Measurements from ENCODE around the gene ZDHHC3. TPM values are rescaled to one million over a fixed set of nuclear protein-coding genes. Genes with fewer than 3 reads are reported as not detected.

The ZDHHC3 gene
- total RNA-seq, 1 donor from 2014 or later = 25.6 TPM

GRCh38 chr3:44892689-44893088 lies 83.3 kb downstream of the ZDHHC3 start:
- no peak overlapping the region for H3K4me3 ChIP-seq (ENCODE audit: low read length in 3 of 3)
- no peak overlapping the region for H3K27ac ChIP-seq (ENCODE audit: low read depth, low read length)
- no peaks in the 10 kb centered on the region for H3K4me1 ChIP-seq (ENCODE audit: control insufficient read depth in 3 of 3, insufficient read depth in 3 of 3, low read length in 3 of 3)
- H3K9me3 ChIP-seq (ENCODE audit: control insufficient read depth in 3 of 3, low read length in 3 of 3) = no peaks in the 10 kb centered on the region
- no peaks in the 10 kb centered on the region for H3K36me3 ChIP-seq (ENCODE audit: control insufficient read depth in 3 of 3, insufficient read depth in 3 of 3, low read length in 3 of 3)
- H3K27me3 ChIP-seq (ENCODE audit: control insufficient read depth in 3 of 3, insufficient read depth in 3 of 3, low read length in 3 of 3) = peaks cover 0 to 2% (median 0%) of the 10 kb centered on the region in 3 donors
- H3K9ac ChIP-seq (ENCODE audit: low read depth in 1 of 3, low read length in 3 of 3) = no peak overlapping the region

GRCh38 chr3:44890852-44891251 lies 85.1 kb downstream of the ZDHHC3 start:
- H3K9ac ChIP-seq (ENCODE audit: low read depth in 1 of 3, low read length in 3 of 3) = no peak overlapping the region
- no peak overlapping the region for H3K27ac ChIP-seq (ENCODE audit: low read depth, low read length)
- H3K27me3 ChIP-seq (ENCODE audit: control insufficient read depth in 3 of 3, insufficient read depth in 3 of 3, low read length in 3 of 3) = peaks cover 0 to 6% (median 0%) of the 10 kb centered on the region in 3 donors
- H3K4me1 ChIP-seq (ENCODE audit: control insufficient read depth in 3 of 3, insufficient read depth in 3 of 3, low read length in 3 of 3) = no peaks in the 10 kb centered on the region
- no peak overlapping the region for H3K4me3 ChIP-seq (ENCODE audit: low read length in 3 of 3)
- H3K36me3 ChIP-seq (ENCODE audit: control insufficient read depth in 3 of 3, insufficient read depth in 3 of 3, low read length in 3 of 3) = no peaks in the 10 kb centered on the region
- no peaks in the 10 kb centered on the region for H3K9me3 ChIP-seq (ENCODE audit: control insufficient read depth in 3 of 3, low read length in 3 of 3)

- no peak overlapping the region for H3K27ac ChIP-seq (ENCODE audit: low read depth, low read length)
- H3K9me3 ChIP-seq (ENCODE audit: control insufficient read depth in 3 of 3, low read length in 3 of 3) = no peaks in the 10 kb centered on the region
- no peak overlapping the region for H3K4me3 ChIP-seq (ENCODE audit: low read length in 3 of 3)
- no peaks in the 10 kb centered on the region for H3K36me3 ChIP-seq (ENCODE audit: control insufficient read depth in 3 of 3, insufficient read depth in 3 of 3, low read length in 3 of 3)
- no peaks in the 10 kb centered on the region for H3K4me1 ChIP-seq (ENCODE audit: control insufficient read depth in 3 of 3, insufficient read depth in 3 of 3, low read length in 3 of 3)
- H3K9ac ChIP-seq (ENCODE audit: low read depth in 1 of 3, low read length in 3 of 3) = no peak overlapping the region
- peaks cover 0 to 6% (median 0%) of the 10 kb centered on the region in 3 donors for H3K27me3 ChIP-seq (ENCODE audit: control insufficient read depth in 3 of 3, insufficient read depth in 3 of 3, low read length in 3 of 3)
These were observed 85.7 kb downstream of the ZDHHC3 start for GRCh38 chr3:44890258-44890657.

- Histone ChIP-seq H3K36me3 (ENCODE audit: control insufficient read depth in 3 of 3, insufficient read depth in 3 of 3, low read length in 3 of 3) (no peaks in the 10 kb centered on the region), H3K9me3 (ENCODE audit: control insufficient read depth in 3 of 3, low read length in 3 of 3) (no peaks in the 10 kb centered on the region), H3K27me3 (ENCODE audit: control insufficient read depth in 3 of 3, insufficient read depth in 3 of 3, low read length in 3 of 3) (peaks cover 0 to 7% (median 0%) of the 10 kb centered on the region in 3 donors), H3K27ac (ENCODE audit: low read depth, low read length) (no peak overlapping the region), H3K4me3 (ENCODE audit: low read length in 3 of 3) (no peak overlapping the region), H3K9ac (ENCODE audit: low read depth in 1 of 3, low read length in 3 of 3) (no peak overlapping the region), H3K4me1 (ENCODE audit: control insufficient read depth in 3 of 3, insufficient read depth in 3 of 3, low read length in 3 of 3) (peaks cover 0 to 2% (median 0%) of the 10 kb centered on the region in 3 donors)
These were observed 88.9 kb downstream of the ZDHHC3 start for GRCh38 chr3:44887101-44887500.

GRCh38 chr3:44886561-44886960 lies 89.4 kb downstream of the ZDHHC3 start:
- Histone ChIP-seq H3K9ac (ENCODE audit: low read depth in 1 of 3, low read length in 3 of 3) (no peak overlapping the region), H3K9me3 (ENCODE audit: control insufficient read depth in 3 of 3, low read length in 3 of 3) (no peaks in the 10 kb centered on the region), H3K4me1 (ENCODE audit: control insufficient read depth in 3 of 3, insufficient read depth in 3 of 3, low read length in 3 of 3) (peaks cover 0 to 2% (median 0%) of the 10 kb centered on the region in 3 donors), H3K4me3 (ENCODE audit: low read length in 3 of 3) (no peak overlapping the region), H3K36me3 (ENCODE audit: control insufficient read depth in 3 of 3, insufficient read depth in 3 of 3, low read length in 3 of 3) (no peaks in the 10 kb centered on the region), H3K27ac (ENCODE audit: low read depth, low read length) (no peak overlapping the region), H3K27me3 (ENCODE audit: control insufficient read depth in 3 of 3, insufficient read depth in 3 of 3, low read length in 3 of 3) (peaks cover 0 to 7% (median 0%) of the 10 kb centered on the region in 3 donors)

- peaks cover 0 to 2% (median 0%) of the 10 kb centered on the region in 3 donors for H3K4me1 ChIP-seq (ENCODE audit: control insufficient read depth in 3 of 3, insufficient read depth in 3 of 3, low read length in 3 of 3)
- H3K27me3 ChIP-seq (ENCODE audit: control insufficient read depth in 3 of 3, insufficient read depth in 3 of 3, low read length in 3 of 3) = peaks cover 0 to 7% (median 0%) of the 10 kb centered on the region in 3 donors
These were observed 90.4 kb downstream of the ZDHHC3 start for GRCh38 chr3:44885618-44886017.

GRCh38 chr3:44883999-44884431 lies 92.0 kb downstream of the ZDHHC3 start:
- no peak overlapping the region for H3K9ac ChIP-seq (ENCODE audit: low read depth in 1 of 3, low read length in 3 of 3)
- H3K4me3 ChIP-seq (ENCODE audit: low read length in 3 of 3) = no peak overlapping the region
- H3K4me1 ChIP-seq (ENCODE audit: control insufficient read depth in 3 of 3, insufficient read depth in 3 of 3, low read length in 3 of 3) = peaks cover 0 to 2% (median 0%) of the 10 kb centered on the region in 3 donors
- H3K27ac ChIP-seq (ENCODE audit: low read depth, low read length) = no peak overlapping the region
- peaks cover 0 to 7% (median 0%) of the 10 kb centered on the region in 3 donors for H3K27me3 ChIP-seq (ENCODE audit: control insufficient read depth in 3 of 3, insufficient read depth in 3 of 3, low read length in 3 of 3)
- H3K36me3 ChIP-seq (ENCODE audit: control insufficient read depth in 3 of 3, insufficient read depth in 3 of 3, low read length in 3 of 3) = no peaks in the 10 kb centered on the region
- no peaks in the 10 kb centered on the region for H3K9me3 ChIP-seq (ENCODE audit: control insufficient read depth in 3 of 3, low read length in 3 of 3)

More at GRCh38 chr3:44885618-44886017, 90.4 kb downstream of the ZDHHC3 start:
- no peaks in the 10 kb centered on the region for H3K36me3 ChIP-seq (ENCODE audit: control insufficient read depth in 3 of 3, insufficient read depth in 3 of 3, low read length in 3 of 3)
- H3K27ac ChIP-seq (ENCODE audit: low read depth, low read length) = no peak overlapping the region
- H3K9me3 ChIP-seq (ENCODE audit: control insufficient read depth in 3 of 3, low read length in 3 of 3) = no peaks in the 10 kb centered on the region
- H3K9ac ChIP-seq (ENCODE audit: low read depth in 1 of 3, low read length in 3 of 3) = no peak overlapping the region
- no peak overlapping the region for H3K4me3 ChIP-seq (ENCODE audit: low read length in 3 of 3)

GRCh38 chr3:44883213-44883955 lies 92.6 kb downstream of the ZDHHC3 start:
- Histone ChIP-seq H3K27me3 (ENCODE audit: control insufficient read depth in 3 of 3, insufficient read depth in 3 of 3, low read length in 3 of 3) (peaks cover 0 to 7% (median 0%) of the 10 kb centered on the region in 3 donors), H3K9ac (ENCODE audit: low read depth in 1 of 3, low read length in 3 of 3) (no peak overlapping the region), H3K27ac (ENCODE audit: low read depth, low read length) (no peak overlapping the region), H3K4me3 (ENCODE audit: low read length in 3 of 3) (no peak overlapping the region), H3K4me1 (ENCODE audit: control insufficient read depth in 3 of 3, insufficient read depth in 3 of 3, low read length in 3 of 3) (peaks cover 0 to 2% (median 0%) of the 10 kb centered on the region in 3 donors), H3K9me3 (ENCODE audit: control insufficient read depth in 3 of 3, low read length in 3 of 3) (no peaks in the 10 kb centered on the region), H3K36me3 (ENCODE audit: control insufficient read depth in 3 of 3, insufficient read depth in 3 of 3, low read length in 3 of 3) (no peaks in the 10 kb centered on the region)

- Histone ChIP-seq H3K4me3 (ENCODE audit: low read length in 3 of 3) (no peak overlapping the region), H3K36me3 (ENCODE audit: control insufficient read depth in 3 of 3, insufficient read depth in 3 of 3, low read length in 3 of 3) (no peaks in the 10 kb centered on the region), H3K4me1 (ENCODE audit: control insufficient read depth in 3 of 3, insufficient read depth in 3 of 3, low read length in 3 of 3) (peaks cover 0 to 2% (median 0%) of the 10 kb centered on the region in 3 donors), H3K9ac (ENCODE audit: low read depth in 1 of 3, low read length in 3 of 3) (no peak overlapping the region), H3K27ac (ENCODE audit: low read depth, low read length) (no peak overlapping the region), H3K9me3 (ENCODE audit: control insufficient read depth in 3 of 3, low read length in 3 of 3) (no peaks in the 10 kb centered on the region), H3K27me3 (ENCODE audit: control insufficient read depth in 3 of 3, insufficient read depth in 3 of 3, low read length in 3 of 3) (peaks cover 0 to 3% (median 2%) of the 10 kb centered on the region in 3 donors)
These were observed 95.7 kb downstream of the ZDHHC3 start for GRCh38 chr3:44880284-44880683.

GRCh38 chr3:44877333-44877732 lies 98.6 kb downstream of the ZDHHC3 start:
- H3K9ac ChIP-seq (ENCODE audit: low read depth in 1 of 3, low read length in 3 of 3) = no peak overlapping the region
- H3K4me1 ChIP-seq (ENCODE audit: control insufficient read depth in 3 of 3, insufficient read depth in 3 of 3, low read length in 3 of 3) = no peaks in the 10 kb centered on the region
- no peak overlapping the region for H3K4me3 ChIP-seq (ENCODE audit: low read length in 3 of 3)
- H3K27me3 ChIP-seq (ENCODE audit: control insufficient read depth in 3 of 3, insufficient read depth in 3 of 3, low read length in 3 of 3) = peaks cover 0 to 2% (median 0%) of the 10 kb centered on the region in 3 donors
- H3K27ac ChIP-seq (ENCODE audit: low read depth, low read length) = no peak overlapping the region
- H3K9me3 ChIP-seq (ENCODE audit: control insufficient read depth in 3 of 3, low read length in 3 of 3) = no peaks in the 10 kb centered on the region
- H3K36me3 ChIP-seq (ENCODE audit: control insufficient read depth in 3 of 3, insufficient read depth in 3 of 3, low read length in 3 of 3) = no peaks in the 10 kb centered on the region

Data from skeletal muscle tissue (tissue), 4 donors.